Vagina (tissue), 2 donors: ENCODE results near the gene ZFP69.

Experiments used
- CTCF ChIP-seq, 3 experiments: fragments of 450-650 bp in 2 of 3; fragments of 200-600 bp in 1 of 3; sonication (generic) in 1 of 3; IDR thresholded peaks; one replicate each; pipeline ENCODE4 v1.5.1; 2017 to 2019; ENCODE audit warnings: antibody characterized with exemption in 3 of 3, mild to moderate bottlenecking in 2 of 3, moderate library complexity in 2 of 3
- POLR2A ChIP-seq, 2 donors: fragments of 450-650 bp; IDR thresholded peaks; one replicate each; pipeline ENCODE4 v1.6.1; 2017; ENCODE audit warnings: antibody characterized with exemption in 2 of 2, mild to moderate bottlenecking in 2 of 2, moderate library complexity in 2 of 2
- POLR2AphosphoS5 ChIP-seq, 2 donors: sonication (generic); formaldehyde crosslinking; IDR thresholded peaks; one replicate each; pipeline ENCODE4 v1.9.0; 2017; ENCODE audit warnings: antibody characterized with exemption in 2 of 2, mild to moderate bottlenecking in 2 of 2, low read depth in 1 of 2; ENCODE audit not compliant: insufficient read depth in 1 of 2

- TF ChIP-seq CTCF (IDR thresholded peaks at IDR 0.05) (no peak), POLR2A (IDR thresholded peaks at IDR 0.05) (no peak), POLR2AphosphoS5 (IDR thresholded peaks at IDR 0.05; ENCODE audit: insufficient read depth in 1 of 2, low read depth in 1 of 2) (no peak)
Observed at GRCh38 chr1:40519517-40519916, 42.4 kb downstream of the ZFP69 start.
